Loucy (cell line): ENCODE measurements around the gene RANBP3.

Experiments
- H2AFZ ChIP-seq: fragments of 200-600 bp; sonication (generic); 2 replicates; pipeline ENCODE4 v1.6.0; 2016; ENCODE audit warnings: antibody characterized with exemption, mild to moderate bottlenecking, low read length, moderate library complexity
- H3F3A ChIP-seq: fragments of 200-600 bp; 2 replicates; pipeline ENCODE4 v1.6.0; 2016; ENCODE audit warnings: antibody characterized with exemption, low read depth, mild to moderate bottlenecking
- H3K27me3 ChIP-seq: fragments of 200-600 bp; sonication (generic); 2 replicates; pipeline ENCODE4 v1.6.1; 2014; ENCODE audit warnings: low read length, mild to moderate bottlenecking; ENCODE audit not compliant: insufficient read depth, poor library complexity, severe bottlenecking
- H3K36me3 ChIP-seq: fragments of 200-600 bp; sonication (generic); 2 replicates; pipeline ENCODE4 v1.6.1; 2016; ENCODE audit warnings: low read length; ENCODE audit not compliant: insufficient read depth
- H3K4me1 ChIP-seq: fragments of 200-600 bp; sonication (generic); 2 replicates; pipeline ENCODE4 v1.5.1; 2014; ENCODE audit warnings: low read length, mild to moderate bottlenecking; ENCODE audit not compliant: insufficient read depth, poor library complexity, severe bottlenecking
- H3K4me2 ChIP-seq: fragments of 200-600 bp; sonication (generic); 2 replicates; pipeline ENCODE4 v1.6.0; 2014; ENCODE audit warnings: antibody characterized with exemption, low read length, low read depth, mild to moderate bottlenecking; ENCODE audit not compliant: poor library complexity, severe bottlenecking
- H3K4me3 ChIP-seq: fragments of 200-600 bp; sonication (generic); 2 replicates; pipeline ENCODE4 v1.5.1; 2014; ENCODE audit warnings: low read length, mild to moderate bottlenecking, mixed read lengths; ENCODE audit not compliant: poor library complexity, severe bottlenecking
- H3K79me2 ChIP-seq: fragments of 200-600 bp; sonication (generic); 2 replicates; pipeline ENCODE4 v1.6.1; 2014; ENCODE audit warnings: low read length; ENCODE audit not compliant: insufficient read depth
- H3K9ac ChIP-seq: fragments of 200-600 bp; sonication (generic); 2 replicates; pipeline ENCODE4 v1.6.0; 2014; ENCODE audit warnings: mild to moderate bottlenecking, low read depth, low read length, moderate library complexity; ENCODE audit not compliant: poor library complexity, severe bottlenecking
- H3K9me2 ChIP-seq: fragments of 200-600 bp; sonication (generic); replicated peaks from 2 replicates; pipeline ENCODE4 v1.6.1; 2016; ENCODE audit warnings: low read depth, low read length, mixed read lengths
- H3K9me3 ChIP-seq: fragments of 200-600 bp; sonication (generic); 2 replicates; pipeline ENCODE4 v1.6.1; 2014; ENCODE audit warnings: mild to moderate bottlenecking, antibody characterized with exemption, low read length, low read depth; ENCODE audit not compliant: insufficient read depth
- H4K20me1 ChIP-seq: fragments of 200-600 bp; sonication (generic); 2 replicates; pipeline ENCODE4 v1.6.0; 2014; ENCODE audit warnings: antibody characterized with exemption, low read length, mild to moderate bottlenecking; ENCODE audit not compliant: insufficient read depth, poor library complexity, severe bottlenecking
- CTCF ChIP-seq: fragments of 200-600 bp; sonication (generic); conservative IDR thresholded peaks from 2 replicates; pipeline ENCODE4 v1.5.1; 2014; ENCODE audit warnings: mild to moderate bottlenecking, antibody characterized with exemption, low read length
- EZH2phosphoT487 ChIP-seq: fragments of 200-600 bp; IDR thresholded peaks from 2 replicates; pipeline ENCODE4 v1.6.1; 2018; ENCODE audit warnings: antibody characterized with exemption, mild to moderate bottlenecking, moderate library complexity, borderline replicate concordance

RANBP3 gene

GRCh38 chr19:5929625-5930024 is 48.3 kb downstream of the RANBP3 start:
- Histone ChIP-seq H3K9me3 (no peaks in the 10 kb centered on the region), H3K4me2 (no peak overlapping the region), H3K9me2 (no peaks in the 10 kb centered on the region), H3K9ac (no peak overlapping the region), H4K20me1 (no peaks in the 10 kb centered on the region), H3K4me3 (no peak overlapping the region), H2AFZ (no peak overlapping the region), H3K27me3 (no peaks in the 10 kb centered on the region), H3K4me1 (no peaks in the 10 kb centered on the region), H3K36me3 (peaks cover 90% of the 10 kb centered on the region; the same call in 1 of the 2 replicates), H3K79me2 (no peaks in the 10 kb centered on the region; the same call in 1 of the 2 replicates), H3F3A (no peaks in the 10 kb centered on the region)
- no peak for TF ChIP-seq CTCF
- TF ChIP-seq EZH2phosphoT487, result no peak

DNA sequence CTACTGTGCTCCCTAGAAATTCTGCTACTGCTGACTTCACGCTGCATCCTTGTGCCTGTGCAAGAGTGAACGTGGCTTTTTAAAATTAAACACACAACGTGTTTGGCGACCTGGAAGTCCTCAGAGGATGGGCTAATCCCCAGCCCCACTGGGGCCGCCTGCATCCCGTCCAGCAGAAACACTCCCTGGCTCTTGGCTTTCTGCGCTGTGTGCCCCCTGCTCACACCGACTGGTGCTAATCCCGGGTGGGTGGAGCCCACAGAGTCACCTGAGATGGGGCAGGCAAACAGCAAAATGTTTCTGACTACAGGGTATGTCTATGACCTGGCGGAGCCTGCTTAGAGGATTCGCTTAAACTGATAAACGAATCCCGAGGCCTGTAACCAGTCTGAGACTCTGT is 48.8 kb downstream of the RANBP3 start:
- no peak overlapping the region for H2AFZ ChIP-seq
- H3K9me3 ChIP-seq, result no peaks in the 10 kb centered on the region
- peaks cover 93% of the 10 kb centered on the region; the same call in 1 of the 2 replicates for H3K36me3 ChIP-seq
- no peaks in the 10 kb centered on the region; the same call in 1 of the 2 replicates for H3K79me2 ChIP-seq
- H3K9ac ChIP-seq, result no peak overlapping the region
- no peaks in the 10 kb centered on the region for H3K4me1 ChIP-seq
- TF ChIP-seq EZH2phosphoT487 (no peak), CTCF (no peak)
- H3K4me3 ChIP-seq, result no peak overlapping the region
- no peak overlapping the region for H3K4me2 ChIP-seq
- H4K20me1 ChIP-seq, result no peaks in the 10 kb centered on the region
- no peaks in the 10 kb centered on the region for H3K27me3 ChIP-seq
- H3F3A ChIP-seq, result no peaks in the 10 kb centered on the region
- H3K9me2 ChIP-seq, result no peaks in the 10 kb centered on the region

DNA sequence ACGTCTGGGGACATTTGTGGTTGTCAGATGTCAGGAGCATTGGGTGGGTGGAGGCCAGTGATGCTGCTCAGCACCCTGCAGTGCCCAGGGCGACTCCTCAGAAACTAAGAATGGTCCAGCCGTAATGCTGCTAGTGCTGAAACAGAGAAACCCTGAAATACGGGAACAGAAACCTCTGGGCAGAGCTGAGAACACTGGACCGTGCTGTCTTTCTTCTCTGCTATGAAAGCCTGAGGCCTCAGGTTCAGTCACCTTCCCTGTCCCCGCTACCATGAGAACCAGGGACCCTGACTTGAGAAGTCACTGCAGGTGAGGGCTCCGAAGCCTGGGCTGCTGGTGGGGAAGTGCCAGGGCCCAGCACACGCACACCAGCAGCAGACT is 50.5 kb downstream of the RANBP3 start:
- Histone ChIP-seq H4K20me1 (no peaks in the 10 kb centered on the region), H3K27me3 (no peaks in the 10 kb centered on the region), H3K9ac (no peak overlapping the region), H3K79me2 (no peaks in the 10 kb centered on the region), H3K9me2 (no peaks in the 10 kb centered on the region), H3K4me2 (no peak overlapping the region), H3K9me3 (no peaks in the 10 kb centered on the region), H2AFZ (no peak overlapping the region), H3K36me3 (peaks cover 96% of the 10 kb centered on the region; the same call in 1 of the 2 replicates), H3K4me1 (no peaks in the 10 kb centered on the region), H3F3A (no peaks in the 10 kb centered on the region), H3K4me3 (no peak overlapping the region)
- TF ChIP-seq EZH2phosphoT487, result no peak

DNA sequence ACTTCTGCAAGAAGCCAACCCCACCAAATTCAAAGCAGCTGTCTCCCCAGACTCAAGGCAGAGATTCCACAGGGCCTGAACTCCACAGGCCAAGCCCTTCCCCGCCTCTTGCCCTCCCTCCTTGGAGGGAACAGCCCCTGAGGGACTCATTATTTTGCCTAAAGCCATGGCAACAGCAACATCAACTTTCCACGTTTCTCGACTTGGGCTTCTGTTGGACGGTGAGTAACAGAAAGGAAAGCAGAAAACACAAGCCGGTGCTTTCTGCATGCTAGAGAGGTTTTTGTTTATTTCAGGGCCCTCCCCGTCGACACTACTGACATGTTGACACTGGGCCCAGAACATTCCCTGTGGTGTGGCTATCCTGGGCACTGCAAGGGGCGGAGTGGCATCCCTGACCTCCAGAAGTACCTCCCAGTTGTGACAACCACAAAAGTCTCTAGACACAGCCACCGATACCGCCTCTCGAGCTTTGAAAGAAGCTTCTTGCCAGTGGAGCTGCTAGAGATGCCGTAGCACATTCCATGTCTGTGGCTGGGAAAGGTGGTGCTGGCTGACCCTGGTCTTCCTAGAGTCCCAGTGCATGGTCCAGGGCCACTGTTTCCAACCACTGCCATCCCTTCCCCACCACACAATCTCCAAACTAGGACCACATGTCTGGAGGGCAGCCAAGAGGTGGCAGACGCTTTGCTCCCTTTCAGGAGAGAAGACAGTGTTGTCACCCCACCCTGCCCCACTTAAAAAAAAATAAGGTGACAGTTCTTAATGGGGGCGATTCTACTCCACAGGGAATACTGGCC is 51.1 kb downstream of the RANBP3 start:
- no peak overlapping the region for H3K4me2 ChIP-seq
- no peak for TF ChIP-seq EZH2phosphoT487
- no peaks in the 10 kb centered on the region for H3K9me2 ChIP-seq
- no peaks in the 10 kb centered on the region for H3K9me3 ChIP-seq
- no peak overlapping the region for H3K4me3 ChIP-seq
- no peaks in the 10 kb centered on the region for H3K79me2 ChIP-seq
- no peaks in the 10 kb centered on the region for H3K27me3 ChIP-seq
- no peaks in the 10 kb centered on the region for H3F3A ChIP-seq
- H4K20me1 ChIP-seq, result no peaks in the 10 kb centered on the region
- H3K9ac ChIP-seq, result no peak overlapping the region
- H3K36me3 ChIP-seq, result peaks cover 97% of the 10 kb centered on the region; the same call in 1 of the 2 replicates
- no peak overlapping the region for H2AFZ ChIP-seq
- H3K4me1 ChIP-seq, result no peaks in the 10 kb centered on the region
